Measurements from ENCODE around the gene TPD52L1.
A peak's percentile ranks its signal among the peaks of the same experiment; 100 is the strongest.
"Not testable (repeated sequence)": the region's sequence is repeated elsewhere in the genome, so short reads cannot be mapped to it uniquely, and the experiment has no call there.

The TPD52L1 gene, protein sequence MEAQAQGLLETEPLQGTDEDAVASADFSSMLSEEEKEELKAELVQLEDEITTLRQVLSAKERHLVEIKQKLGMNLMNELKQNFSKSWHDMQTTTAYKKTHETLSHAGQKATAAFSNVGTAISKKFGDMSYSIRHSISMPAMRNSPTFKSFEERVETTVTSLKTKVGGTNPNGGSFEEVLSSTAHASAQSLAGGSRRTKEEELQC

DNA sequence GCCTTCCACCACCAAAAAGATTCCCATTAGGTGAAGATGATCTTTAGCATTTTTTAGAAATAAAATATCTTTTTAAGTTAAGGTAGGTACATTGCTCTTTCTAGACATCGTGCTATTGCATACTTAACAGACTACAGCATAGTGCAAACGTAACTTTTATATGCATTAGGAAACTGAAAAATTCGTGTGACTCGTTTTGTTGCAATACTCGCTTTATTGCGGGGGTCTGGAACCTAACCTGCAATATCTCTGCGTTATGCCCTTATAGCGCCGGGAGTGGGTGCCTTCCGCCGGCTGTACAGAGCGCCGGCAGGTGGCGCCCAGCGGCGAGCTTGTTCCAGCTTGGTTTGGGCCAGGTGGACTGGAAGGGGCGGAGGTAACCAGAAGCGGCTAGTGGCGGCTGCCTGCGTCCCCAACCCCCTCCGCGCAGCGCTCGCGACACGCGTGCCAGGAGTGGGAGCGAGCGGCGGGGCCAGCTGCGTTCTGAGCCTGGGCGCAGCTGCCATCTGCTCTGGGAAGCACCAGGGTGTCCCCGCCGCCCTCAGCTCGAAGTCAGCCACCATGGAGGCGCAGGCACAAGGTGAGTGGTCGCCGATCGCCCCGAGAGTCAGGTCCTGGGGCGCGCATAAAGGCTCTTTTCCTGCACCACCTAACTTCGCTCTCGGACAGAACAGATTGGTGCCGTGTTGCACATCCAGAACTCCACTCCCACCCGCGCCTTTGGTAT, at the start of gene TPD52L1:
TSS of gene TPD52L1 (plus strand) at position 383 of the 727 bp plus-strand sequence. CDS start at position 562, 179 bp downstream.
- DNase-seq (ENCODE audit: low spot score), result peak; percentile 62

DNA sequence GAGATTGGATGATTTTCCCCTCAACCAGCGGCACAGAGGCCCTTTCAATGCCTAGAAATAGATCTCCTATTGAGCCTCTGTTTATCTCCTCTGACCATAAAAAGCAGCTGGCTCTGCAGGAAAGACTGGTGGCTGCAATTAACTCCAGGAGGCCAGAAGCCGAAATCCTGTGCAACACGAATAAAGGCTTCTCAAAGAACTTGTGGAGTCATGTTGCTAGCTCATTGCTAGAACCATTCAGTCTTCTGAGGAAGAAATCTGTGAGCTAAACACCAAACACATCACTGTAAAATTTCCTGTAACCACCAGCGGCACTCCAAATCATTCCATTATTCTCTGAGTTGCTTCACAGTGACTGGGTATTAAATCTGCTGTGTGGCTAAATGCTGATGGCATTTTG, 49.1 kb upstream of the TPD52L1 start:
- peak; percentile 76 for DNase-seq (ENCODE audit: low spot score)

DNA sequence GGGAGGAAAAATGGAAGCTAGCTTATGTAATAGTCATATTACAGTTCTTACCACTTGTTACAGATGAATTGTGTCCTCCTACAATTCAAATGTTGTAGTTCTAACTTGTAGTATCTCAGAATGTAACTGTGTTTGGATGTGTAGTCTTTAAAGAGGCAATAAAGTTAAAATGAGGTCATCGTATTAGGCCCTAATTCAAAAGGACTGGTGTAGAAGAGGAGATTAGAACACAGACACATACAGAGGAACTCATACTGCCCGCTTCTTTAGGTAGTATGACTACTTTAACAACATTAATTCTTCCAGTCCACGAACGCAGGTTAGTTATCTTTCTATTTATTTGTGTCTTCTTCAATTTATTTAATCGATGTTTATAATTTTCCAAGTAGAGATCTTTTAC, 46.5 kb upstream of the TPD52L1 start:
- DNase-seq (ENCODE audit: low spot score), result no peak

DNA sequence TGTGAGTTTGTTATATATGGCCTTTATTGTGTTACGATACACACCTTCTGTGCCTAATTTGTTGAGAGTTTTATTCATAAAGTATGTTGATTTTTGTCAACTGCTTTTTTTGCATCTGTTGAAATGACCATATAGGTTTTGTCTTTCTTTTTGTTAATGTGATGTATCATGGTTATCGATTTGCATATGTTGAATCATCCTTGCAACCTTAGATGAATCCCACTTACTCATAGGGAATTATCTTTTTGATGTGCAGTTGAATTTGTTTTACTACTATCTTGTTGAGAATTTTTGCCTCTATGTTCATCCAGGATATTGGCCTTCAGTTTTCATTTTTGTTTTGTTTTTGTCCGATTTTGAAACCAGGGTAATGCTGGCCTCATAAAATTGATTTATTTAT, 45.7 kb upstream of the TPD52L1 start:
- no peak for DNase-seq (ENCODE audit: low spot score)

DNA sequence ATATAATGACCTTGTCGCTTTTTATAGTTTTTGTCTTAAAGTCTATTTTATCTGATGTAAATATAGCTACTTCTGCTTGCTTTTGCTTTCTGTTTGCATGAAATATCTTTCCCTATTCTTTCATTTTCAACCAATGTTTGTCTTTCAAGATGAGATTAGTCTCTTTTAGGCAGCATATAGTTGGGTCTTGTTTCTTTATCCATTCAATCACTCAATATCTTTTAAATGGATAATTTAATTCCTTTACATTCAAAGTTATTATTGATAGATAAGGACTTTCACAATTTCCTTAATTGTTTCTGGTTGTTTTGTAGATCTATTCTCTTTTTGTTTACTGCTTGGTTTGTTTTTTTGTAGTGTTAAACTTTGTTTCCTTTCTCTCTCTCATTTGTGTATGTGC, 43.5 kb upstream of the TPD52L1 start:
- no peak for DNase-seq (ENCODE audit: low spot score)

DNA sequence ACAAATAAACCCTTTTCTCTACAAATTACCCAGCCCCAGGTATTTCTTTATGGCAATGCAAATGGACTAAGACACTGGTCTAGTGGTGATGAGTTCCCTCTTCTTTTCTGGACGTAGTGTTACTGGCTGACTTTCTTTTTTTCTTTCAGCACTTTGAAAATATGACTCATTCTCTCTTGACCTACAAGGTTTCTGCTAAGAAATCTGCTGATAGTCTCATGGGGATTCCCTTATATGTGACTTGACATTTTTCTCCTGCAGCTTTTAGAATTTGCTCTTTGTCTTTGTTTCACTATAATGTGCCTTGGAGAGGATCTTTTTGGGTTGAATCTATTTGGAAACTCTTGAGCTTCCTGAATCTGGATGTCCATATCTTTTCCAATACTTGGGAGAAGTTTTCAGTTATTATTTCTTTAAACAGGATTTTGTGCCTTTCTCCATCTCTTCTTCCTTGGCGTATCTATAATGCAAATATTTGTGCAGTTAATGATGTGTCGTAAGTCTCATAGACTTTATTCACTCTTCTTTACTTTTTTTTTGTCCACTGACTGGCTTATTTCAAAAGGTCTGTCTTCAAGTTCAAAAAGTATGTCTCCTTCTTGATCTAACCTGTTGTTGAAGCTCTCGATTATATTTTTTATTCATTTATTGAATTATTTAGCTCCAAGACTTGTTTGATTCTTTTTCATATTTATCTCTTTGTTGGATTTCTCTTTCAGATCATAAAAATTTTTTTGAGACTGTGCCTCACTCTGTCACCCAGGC, 42.2 kb upstream of the TPD52L1 start:
- no peak for DNase-seq (ENCODE audit: low spot score)

DNA sequence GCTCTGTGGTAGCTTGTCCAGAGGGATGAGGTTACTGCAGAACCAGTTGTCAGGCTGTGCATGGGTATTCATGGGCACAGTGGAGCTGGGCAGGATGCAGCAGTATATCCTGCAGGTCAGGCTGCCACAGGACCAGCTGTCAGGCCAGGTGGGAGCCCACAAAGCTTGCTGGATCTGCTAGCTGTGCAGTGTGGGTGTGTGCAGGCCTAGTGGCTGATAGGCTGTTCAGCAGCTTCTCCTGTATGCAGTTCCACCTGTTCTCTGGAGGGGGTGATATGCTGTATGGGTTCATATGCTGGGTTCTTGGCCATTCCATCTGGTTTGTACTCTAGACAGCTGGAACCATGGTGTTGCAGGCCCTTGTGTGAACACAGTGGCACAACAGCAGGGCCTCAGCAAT, 40.6 kb upstream of the TPD52L1 start:
- no peak for DNase-seq (ENCODE audit: low spot score)

DNA sequence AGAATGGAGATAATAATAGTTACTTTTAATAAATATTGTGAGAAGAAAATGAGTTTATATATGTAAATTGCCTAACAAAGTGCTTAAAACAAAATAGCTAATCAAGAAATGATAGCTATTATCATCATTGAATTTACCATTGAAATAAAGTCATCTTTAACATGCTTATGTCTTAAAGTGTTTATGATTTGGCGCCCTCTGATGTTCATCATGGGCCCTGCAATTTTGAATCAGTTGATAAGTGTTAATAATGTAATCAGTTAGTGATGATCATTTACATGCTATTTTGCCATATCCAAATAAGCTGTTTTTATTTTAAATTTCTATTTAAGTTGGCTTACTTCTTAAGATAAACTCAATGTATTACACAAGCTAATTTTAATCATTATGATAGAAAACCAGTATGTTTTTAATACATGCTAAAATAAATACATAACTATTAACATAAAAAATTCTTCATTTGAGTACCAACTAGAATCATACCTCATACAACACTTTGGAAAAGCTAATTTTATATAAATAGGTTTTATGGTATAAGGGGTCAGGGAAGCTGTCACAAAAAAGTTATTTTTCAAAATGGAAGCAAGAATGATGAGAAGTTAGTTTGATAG, 39.2 kb upstream of the TPD52L1 start:
- peak; percentile 82 for DNase-seq (ENCODE audit: low spot score)

DNA sequence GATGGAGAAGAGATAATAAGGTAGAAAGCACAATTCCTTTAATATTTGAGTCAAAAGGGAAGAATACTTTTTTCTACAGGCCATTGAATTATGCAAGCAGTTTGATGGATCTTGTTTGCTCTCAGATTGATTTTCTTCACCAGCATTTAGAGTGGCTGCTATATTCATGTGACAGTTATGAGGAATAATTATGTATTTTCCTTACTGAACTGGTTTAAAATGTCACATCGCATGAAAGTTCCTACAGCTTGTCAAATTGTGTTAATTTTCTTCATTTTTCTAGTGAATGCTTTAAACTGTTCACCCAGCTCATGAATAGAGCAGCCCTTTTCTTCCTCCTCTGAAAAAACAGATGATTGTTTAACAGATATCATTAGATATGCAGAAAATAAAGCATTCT, 37.4 kb upstream of the TPD52L1 start:
- DNase-seq (ENCODE audit: low spot score), result no peak

DNA sequence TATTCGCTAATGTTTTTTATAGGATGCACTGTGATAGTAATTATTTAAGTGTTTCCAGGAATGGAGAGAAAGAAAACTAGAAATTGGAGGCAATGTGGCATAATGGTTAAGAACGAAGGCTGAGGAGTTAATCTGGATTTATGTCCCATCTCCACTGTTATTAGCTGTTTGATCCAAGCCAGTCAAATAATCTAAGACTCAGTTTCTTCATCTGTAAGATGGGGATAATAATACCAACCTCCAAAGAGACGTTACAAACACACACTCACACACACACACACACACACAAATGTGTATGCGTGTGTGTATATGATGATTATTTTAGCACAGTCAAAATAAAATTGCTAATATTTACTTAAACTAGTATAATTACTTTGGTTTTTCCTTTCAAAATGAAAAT, 36.9 kb upstream of the TPD52L1 start:
- DNase-seq (ENCODE audit: low spot score), result no peak

DNA sequence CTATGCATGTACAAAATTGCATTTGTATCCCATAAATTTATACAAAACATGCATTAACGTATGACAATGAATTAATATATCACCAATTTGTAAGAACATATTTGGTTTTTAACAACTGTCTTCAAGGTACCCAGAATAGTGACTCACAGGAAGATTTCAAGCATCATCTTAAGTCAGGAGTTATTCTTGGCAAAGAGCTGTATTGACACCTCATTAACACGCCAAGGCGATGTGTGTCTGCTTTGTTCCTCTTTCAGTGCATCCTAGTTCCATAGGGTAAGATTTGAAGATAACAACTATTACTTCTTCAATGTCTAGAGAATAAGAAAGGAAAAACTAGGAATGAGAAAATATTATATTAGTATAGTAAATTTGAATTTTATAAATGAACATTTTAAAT, 35.8 kb upstream of the TPD52L1 start:
- DNase-seq (ENCODE audit: low spot score), result no peak

DNA sequence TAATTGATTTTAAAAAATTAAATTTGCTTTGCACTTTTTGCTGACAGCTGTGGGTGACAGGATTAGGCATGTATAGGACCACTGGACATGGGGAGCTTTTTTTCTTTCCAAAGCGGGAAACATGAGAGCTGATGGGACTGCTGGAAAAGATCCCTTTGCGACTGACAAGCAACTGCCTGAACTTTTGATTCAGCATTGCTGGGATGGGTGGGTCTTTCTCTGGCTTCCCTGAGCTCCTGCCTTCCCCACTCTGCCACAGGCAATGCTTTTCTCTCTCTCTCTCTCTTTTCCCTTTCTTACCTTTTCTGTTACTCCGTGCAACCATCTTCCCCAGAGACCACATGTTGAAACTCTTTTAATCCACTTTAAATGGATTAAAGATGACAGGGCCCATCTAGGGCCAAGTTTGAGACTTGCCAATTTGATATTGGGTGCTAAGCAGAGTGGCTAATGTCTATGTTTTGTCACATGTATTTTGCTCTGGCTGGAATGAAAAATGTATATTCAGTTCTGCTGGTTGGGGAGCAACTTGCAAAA, 33.5 kb upstream of the TPD52L1 start:
- DNase-seq (ENCODE audit: low spot score), result no peak

DNA sequence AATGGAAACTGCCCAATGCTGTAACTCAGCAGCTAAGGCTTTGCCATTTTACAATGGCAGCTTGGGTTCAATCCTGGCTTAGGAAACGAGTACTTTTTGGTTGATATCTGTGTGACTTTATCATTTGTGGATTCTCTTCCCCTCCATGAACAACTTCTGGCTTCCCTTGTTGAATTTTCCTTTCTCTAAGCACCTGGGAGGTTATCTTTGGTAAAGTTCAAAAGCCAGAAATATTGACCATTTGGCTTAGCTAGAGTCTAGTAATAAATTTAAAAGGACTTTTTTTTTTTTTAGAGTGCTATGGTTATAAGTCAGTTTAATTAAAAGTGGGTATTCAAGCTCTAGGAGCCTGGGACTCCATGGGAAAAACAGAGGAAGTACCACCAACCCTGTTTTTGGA, 31.7 kb upstream of the TPD52L1 start:
- no peak for DNase-seq (ENCODE audit: low spot score)

DNA sequence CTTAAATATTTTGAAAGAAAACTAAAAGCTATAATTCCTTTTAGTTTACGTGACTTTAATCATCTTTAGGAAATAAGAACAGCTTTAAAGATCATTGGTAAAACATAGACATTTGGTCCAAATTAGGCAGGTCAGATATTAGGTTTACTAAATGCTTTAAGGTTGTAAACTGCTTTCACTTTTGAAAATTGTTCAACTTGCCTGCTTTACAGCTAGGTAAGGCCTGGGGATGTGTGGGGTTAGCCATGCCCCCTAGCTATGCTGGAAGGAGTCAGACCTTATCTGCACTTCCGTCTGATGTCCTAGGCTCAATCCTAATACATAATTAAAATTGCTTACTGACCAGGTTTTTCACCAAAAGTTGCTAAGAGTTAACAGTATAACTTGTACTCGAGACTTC, 30.5 kb upstream of the TPD52L1 start:
- no peak for DNase-seq (ENCODE audit: low spot score)

DNA sequence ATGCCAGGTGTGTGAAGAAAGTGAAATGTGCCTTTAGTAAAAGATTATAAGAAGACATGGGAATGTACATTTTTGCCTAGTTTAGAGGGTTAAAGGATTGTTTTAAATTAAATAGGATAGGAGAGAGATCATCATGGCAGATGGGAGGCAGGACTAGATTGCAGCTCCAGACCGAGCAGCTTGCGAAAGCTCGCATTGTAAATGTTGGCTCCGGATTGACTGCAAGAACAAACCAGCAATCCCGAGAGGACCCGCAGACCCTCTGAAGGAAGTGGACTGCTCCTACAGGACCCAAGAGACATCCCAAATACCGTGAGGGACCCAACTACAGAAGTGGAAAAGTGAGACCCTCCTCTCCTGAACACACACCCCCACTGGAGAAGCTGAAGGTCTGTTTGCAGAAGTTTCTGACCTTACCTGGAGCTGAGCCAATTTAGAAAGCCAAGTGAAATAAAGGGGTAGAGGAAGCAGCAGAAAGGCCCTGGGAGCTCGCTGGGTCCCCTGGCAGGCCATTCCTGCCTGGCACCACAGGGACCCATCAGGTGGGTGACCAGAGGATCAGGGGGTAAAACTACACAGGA, 30.0 kb upstream of the TPD52L1 start:
- DNase-seq (ENCODE audit: low spot score), result no peak

DNA sequence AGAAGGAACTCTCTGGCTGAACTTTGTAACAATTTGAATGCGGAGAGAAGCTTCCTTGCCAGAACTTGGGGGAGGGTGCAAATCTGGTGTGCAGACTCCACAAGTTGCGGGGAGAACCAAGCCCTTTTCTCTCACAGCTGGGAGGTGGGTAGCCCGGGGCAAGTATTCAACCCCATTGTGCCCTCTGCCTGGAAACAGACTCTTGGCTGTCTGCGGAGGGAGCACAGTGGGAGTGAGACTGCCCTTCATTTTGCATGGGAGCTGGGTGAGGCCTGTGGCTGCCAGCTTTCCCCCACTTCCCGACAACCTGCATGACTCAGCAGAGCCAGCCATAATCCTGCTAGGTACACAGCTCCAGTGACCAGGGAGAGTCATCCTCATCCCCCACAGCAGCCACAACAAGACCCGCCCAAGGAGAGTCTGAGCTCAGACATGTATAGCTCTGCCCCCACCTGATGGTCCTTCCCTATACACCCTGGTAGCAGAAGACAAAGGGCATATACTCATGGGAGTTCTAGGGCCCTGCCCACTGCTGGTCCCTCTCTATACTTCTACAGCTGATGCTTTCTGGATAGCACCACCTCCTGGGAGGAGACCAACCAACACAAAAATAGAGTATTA, 29.4 kb upstream of the TPD52L1 start:
- no peak for DNase-seq (ENCODE audit: low spot score)

DNA sequence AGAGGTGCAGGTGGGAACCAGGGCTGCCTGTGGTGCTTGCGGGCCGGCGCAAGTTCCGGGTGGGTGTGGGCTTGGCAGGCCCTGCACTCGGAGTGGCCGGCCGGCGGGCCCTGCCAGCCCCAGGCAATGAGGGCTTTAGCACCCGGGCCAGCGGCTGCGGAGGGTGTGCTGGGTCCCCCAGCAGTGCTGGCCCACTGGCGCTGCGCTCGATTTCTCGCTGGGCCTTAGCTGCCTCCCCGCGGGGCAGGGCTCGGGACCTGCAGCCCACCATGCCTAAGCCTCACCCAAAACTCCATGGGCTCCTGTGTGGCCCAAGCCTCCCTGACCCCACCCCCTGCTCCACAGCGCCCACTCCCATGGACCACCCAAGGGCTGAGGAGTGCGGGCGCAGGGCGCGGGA, 27.7 kb upstream of the TPD52L1 start:
- not testable (repeated sequence) for DNase-seq (ENCODE audit: low spot score)

DNA sequence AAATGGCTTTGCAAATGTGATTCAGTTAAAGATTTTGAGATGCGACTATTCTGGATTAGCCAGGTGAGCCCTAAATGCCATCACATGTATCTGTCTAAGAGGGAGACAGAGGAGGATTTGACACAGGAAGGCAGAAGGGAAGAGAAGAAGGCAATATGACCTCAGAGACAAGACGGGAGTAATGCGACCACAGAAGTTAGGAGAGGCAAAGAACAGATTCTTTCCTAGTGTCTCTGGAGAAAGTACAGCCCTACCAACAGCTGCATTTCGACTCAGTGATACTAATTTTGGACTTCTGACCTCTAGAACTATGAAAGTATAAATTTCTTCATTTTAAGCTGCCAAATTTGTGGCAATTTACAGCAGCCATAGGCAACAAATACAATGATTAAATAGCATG, 24.2 kb upstream of the TPD52L1 start:
- DNase-seq (ENCODE audit: low spot score), result no peak

DNA sequence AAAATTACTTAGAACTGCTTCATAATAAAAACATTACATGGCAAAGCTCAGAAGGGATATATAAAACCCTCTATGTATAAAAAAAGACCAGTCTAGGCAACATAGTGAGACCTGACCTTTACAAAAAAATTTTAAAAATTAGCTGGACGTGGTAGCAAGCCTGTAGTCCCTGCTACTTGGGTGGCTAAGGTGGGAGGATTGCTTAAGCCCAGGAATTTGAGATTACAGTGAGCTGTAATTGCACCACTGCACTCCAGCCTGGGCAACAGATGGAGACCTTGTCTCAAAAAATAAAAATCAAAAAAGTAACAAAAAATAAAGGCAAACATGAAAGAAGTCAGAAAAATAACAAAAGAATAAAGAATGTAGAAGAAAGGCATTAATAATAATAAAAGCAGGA, 21.5 kb upstream of the TPD52L1 start:
- no peak for DNase-seq (ENCODE audit: low spot score)

DNA sequence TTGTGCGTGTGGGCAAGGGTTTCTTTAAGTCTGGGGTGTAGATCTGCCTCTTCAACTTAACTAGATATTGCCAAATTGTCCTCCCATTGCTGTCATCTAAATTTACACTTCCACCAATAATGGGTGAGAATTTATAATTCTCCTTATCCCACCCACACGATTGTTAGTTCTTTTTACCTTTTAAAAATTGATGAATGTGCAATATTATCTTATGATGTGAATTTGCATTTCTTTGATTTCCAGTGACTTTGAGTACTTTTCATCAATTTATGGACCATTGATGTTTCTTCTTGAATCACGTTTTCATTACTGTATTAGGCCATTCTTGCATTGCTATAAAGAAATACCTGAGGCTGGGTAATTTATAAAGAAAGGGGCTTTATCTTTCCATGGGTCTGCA, 17.2 kb upstream of the TPD52L1 start:
- no peak for DNase-seq (ENCODE audit: low spot score)

DNA sequence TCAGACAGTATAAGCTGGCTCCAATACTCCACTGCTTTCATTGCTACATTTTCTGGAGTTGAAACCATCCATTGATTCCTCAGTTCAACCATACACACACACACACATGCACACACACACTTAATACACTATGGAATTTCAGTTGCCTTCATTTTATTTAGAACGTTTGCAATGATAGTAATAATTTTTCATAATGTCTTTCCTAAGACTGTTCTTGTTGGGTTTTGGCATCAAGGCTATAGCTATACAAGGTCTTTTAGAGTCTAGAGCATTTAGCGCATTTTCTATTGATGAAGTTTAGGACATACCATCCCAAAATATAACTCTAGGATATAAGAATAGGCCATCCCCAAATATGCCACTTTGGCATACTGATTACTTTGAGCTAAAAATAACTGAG, 15.5 kb upstream of the TPD52L1 start:
- no peak for DNase-seq (ENCODE audit: low spot score)

DNA sequence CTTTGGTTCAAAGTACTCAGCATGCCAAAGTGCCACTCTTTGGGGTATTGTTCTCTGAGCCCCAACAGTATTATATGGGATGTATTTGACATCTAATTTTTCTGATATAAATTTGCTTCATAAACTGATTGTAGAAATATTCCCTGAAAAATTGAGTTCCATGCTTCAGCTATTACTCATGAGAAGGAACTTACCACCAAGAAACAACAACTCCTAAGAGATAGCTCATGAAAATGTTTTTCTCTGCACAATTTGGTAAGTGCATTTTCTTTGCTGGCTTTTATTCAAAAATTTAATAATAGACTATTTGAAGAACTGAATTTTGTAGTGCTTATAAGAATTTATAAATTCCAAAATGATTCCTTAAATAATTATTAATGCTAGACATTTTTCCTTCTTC, 12.8 kb upstream of the TPD52L1 start:
- DNase-seq (ENCODE audit: low spot score), result no peak

All from pons (tissue), 1 donor.